RKO (cell line): Measurements from ENCODE around the gene CXCL12.

Experiments used
- DNase-seq: peaks from one replicate; pipeline ENCODE4 v3.0.0-alpha.2; 2016; ENCODE audit warnings: low spot score

CXCL12 gene

DNA sequence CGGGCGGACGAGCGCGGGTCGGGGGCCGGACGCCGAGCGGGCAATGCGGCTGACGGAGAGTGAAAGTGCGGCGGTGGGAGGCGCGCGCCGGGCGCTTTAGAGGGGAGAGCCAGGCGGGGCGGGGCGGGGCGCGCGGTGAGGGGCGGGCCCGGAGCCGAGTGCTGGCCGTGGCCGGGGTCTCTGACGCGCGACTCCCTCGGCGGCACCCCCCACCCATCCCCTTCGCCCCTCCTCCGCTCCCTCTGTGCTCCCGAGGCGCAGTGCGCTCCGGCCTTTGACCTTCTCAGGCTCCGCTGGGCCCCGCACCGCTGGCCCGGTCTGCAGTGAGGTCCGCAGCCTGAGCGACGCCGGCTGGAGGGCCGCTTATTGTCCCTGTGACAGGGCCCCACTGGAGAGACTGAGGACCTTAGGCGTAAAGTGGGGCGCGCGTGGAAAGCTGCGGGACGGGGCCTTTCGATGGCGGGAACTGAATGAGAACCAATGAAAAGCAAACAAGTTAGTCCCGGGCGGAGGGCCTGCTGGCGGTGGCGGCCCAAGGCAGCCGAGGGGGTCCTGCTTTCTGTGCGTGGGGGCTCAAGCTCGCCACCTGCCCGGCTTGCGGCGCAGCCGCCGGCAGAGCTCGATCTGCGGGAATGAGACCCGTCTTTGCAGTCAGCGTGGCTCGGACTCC lies at the start of gene CXCL12:
TSS of gene CXCL12 (minus strand) at position 72 of the 670 bp plus-strand sequence. CDS start 92 bp downstream, outside the sequence.
- no peak for DNase-seq

DNA sequence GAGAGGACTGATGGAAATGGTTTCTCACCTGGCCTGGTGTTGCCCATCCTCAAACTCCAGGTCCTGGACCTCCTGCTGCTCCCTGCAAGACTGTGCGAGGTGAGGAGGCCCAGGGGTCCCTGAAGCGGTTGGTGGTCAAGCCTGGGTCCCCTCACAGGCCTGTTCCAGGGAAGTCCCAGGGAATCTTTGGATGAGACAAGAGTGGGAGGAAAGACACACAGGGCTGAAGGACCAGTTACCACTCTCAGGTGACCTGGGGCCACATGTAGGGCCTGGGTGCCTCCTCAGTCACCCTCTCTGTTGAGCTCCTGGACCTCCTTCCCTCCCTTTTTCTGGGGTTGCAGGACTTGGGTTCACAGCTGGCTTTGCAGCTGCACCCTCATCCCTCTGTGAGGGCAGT lies 42.6 kb upstream of the CXCL12 start:
- DNase-seq: no peak

DNA sequence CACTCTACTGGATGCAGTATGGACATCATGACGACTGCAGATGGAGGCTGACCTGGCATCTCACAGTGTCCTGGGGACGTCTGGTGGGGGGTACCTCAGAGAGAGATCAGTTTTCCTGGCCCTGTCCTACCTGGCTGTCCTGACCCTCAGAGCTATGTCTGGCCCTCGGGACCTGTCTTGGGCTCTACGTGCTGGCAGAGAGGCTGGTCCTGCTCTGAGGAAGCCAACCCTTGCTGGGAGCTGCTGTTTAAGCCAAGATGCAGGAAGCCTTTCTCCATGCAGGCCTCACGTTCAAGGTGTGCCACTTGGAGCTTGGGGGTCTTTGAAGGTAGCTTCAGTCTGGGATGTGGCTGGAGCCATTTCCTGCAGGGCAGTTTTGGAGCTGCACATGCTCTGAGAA lies 42.1 kb upstream of the CXCL12 start:
- no peak for DNase-seq

DNA sequence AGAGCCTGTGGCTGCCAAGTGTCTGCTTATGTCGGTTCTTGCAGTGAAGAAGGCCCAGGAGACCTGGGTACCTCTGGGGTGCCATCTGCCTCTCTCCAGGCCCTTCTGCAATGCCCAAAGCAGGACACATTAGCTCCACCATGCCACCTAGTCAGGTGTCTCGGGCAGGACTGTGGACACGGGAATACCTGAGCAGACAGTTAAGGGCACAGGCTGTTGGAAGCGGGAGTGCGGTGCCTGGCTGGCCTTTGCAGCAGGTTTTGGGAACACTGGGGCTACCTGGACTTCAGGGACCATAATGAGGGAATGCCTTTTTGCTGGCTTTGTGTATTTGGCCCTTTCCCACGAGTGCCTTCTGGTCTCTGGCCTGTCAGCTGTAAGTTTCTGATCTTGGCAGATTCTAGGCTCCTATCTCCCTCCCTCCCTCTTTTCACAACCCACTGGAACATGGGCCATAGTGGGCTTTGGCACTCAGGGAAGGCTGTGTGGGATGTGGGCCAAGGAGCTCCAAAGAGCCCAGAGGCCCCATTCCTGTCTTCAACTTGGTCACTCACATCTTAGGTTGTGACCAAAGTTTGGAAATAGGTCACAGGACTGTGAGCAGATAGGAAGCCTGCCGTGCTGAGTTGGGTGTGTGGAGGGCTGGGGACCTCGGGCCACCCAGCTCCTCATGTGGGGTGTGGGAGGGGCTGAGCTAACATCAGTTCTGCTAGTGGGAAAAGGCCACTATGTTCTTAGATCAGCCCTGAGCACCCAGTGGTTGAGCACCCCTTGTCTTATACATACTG lies 41.5 kb upstream of the CXCL12 start:
- no peak for DNase-seq

GRCh38 chr10:44425466-44425865 lies 40.6 kb upstream of the CXCL12 start:
- DNase-seq: no peak

- no peak for DNase-seq
Observed at GRCh38 chr10:44424957-44425356, 40.1 kb upstream of the CXCL12 start.

DNA sequence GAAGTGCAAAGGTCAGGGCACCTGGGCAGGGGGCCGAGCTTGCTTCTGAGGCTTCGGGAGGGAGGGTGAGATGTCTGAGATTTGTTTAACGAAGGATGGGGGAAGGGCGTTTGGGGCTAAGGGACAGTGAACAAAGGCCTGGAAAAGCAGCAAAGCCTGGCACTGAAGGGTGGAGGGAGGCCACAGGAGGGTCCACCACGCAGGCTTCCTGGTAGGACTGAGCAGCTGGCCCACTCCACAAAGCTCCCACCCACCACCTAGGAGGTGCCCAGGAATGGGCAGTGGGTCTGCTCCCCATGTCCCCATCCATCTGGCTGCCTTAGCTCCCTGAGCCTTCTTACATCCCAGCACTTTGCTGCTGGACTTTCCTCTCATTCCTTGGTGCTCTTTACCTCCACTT lies 39.4 kb upstream of the CXCL12 start:
- DNase-seq: no peak

DNA sequence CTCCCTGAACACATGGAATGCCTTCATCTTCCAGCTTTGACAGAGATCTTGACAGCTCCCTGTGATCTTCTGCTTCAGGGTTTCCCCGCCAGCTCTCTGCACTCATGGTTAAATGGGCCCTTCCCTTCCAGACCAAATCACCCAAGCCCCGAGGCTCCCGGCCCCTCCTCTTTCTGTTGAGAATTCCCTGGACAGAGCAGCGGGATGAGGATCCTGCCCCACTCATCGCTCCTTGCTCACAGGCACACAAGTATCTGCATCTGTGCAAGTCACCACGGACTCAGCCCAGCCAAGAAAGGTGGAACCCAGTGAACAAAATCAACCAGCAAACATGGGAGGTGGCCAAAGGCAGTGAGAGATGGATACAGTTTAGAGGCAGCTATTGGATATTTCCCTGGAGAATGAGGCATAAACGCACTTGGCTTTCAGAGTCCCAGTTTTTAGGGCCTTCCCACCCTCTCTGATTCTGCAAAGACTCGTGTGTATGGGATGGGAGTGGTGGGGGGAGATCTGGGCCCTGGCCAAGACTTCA lies 37.7 kb upstream of the CXCL12 start:
- DNase-seq: no peak

GRCh38 chr10:44422153-44422552 lies 37.3 kb upstream of the CXCL12 start:
- DNase-seq: no peak

GRCh38 chr10:44419790-44420549 lies 35.1 kb upstream of the CXCL12 start:
- no peak for DNase-seq

GRCh38 chr10:44418637-44419036 lies 33.7 kb upstream of the CXCL12 start:
- no peak for DNase-seq

DNA sequence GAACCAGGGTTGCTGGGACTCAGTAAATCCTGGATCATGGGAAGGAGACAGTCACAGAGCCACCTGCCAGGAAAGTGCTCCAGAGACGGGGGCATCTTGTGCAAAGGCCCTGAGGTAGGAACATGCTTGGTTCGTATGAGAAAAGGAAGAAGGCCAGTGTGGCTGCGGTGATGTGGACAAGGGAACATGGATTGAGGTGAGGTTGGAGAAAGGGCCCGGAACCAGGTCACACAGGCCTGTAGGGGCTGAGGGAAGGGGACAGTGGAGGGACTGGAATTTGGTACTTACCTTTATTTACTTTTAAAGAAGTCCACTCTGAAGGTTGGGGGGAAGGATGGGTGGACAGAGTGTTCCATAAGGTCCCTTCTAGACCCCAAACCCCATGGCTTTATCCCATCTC lies 32.9 kb upstream of the CXCL12 start:
- no peak for DNase-seq

DNA sequence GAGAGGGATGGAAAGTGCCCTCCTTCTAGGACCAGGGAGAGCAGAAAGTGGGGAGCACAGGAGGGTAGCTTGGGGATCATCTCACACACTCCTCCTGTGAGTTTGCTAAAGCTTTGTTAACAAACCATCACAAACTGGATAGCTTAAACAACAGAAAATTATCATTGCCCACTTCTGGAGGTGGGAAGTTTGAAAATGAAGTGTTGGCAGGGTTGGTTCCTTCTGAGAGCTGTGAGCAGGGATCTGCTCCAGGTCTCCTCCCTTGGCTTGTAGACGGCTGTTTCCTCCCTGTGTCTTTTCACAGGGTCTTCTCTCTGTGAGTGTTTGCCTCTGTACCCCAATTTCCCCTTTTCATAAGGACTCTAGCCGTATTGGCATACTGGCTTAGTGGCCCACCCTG lies 32.0 kb upstream of the CXCL12 start:
- DNase-seq: no peak

DNA sequence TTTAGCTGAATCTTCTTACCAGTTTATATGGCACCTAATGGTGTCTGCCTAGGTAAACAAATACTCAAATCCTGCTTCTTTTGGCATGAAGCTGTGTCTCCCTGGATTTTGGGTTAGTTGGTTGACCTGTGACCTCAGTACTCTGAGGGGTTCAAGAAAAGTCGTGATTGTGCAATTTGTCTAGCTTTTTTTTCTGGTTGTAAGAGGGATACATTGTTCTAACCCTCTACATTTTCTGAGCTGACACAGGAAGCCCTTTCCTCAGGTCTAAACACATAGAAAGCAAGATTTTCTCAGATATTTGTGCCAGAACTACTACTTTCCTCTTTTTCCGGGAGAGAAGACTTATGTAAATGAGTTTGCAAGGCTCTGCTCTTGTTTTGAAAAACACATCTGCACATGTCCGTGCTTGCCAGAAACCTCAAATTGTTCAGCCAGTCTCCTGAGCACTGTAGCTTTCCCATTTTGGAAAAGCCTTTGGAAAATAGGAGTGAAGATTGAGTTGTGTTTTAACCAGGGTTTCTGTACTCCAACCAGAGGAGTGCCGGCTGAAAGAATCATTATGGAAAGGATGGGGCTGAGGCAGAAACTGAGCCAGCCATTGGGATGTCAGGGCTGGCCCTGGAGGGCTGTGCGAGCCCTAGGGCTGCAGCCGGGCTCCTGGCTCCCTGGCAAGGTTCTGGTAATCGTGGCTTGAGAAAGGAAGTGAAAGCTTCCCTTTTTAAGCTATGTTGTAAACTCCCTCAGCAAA lies 31.3 kb upstream of the CXCL12 start:
- DNase-seq: no peak

GRCh38 chr10:44415121-44415520 lies 30.2 kb upstream of the CXCL12 start:
- no peak for DNase-seq

DNA sequence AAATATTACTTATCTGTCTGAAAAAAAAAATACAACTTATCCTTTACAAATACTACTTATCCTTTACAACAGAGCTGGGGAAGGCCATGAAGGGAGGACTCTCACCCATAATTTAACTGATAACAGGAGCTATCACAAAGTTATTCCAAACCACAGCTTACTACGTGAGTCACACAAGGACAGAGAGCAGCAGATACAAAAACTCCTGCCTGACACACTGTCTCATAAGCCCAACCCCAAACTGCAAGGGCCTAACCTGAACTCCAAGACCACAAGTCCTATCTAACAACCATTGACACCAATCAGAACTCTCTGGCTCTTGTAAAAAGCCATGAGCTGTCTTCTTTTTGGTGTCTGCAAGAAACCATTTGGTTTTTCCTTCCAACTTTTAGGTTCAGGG lies 28.5 kb upstream of the CXCL12 start:
- DNase-seq: no peak

DNA sequence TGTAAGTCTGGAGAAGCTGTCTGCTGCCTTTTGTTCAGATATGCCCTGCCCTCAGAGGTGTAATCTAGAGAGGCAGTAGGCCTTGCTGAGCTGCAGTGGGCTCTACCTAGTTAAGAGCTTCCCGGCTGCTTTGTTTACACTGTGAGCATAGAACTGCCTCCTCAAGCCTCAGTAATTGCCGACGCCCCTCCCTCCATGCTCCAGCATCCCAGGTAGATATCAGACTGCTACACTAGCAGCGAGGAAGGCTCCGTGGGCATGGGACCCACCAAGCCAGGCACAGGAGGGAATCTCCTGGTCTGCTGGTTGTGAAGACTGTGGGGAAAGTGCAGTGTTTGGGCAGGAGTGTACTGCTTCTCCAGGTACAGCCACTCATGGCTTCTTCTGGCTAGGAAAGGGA lies 26.4 kb upstream of the CXCL12 start:
- DNase-seq: no peak

GRCh38 chr10:44404741-44405437 lies 20.0 kb upstream of the CXCL12 start:
- DNase-seq: no peak

- no peak for DNase-seq
Observed at GRCh38 chr10:44402465-44403195, 17.7 kb upstream of the CXCL12 start.

DNA sequence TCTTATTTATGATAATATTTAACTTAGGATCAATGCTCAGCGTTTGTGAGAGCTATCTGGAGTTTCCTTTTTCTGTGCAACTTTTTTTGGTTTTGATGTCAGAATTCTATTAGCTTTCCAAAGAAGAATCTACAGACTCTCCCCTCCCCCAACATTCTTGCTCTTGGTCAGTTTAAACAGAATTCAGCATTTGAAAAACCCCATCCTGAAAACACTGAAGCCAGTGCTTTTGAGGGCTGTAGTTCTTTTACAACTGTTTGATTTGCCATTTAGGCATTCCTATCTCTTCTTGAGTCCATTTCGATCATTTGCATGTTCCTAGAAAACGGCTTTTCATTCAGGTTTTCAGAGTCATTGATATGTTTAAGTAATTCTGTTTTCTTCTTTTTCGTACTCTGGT lies 15.6 kb upstream of the CXCL12 start:
- DNase-seq: no peak
